Frontal cortex (tissue), 4 donors: ENCODE measurements around the gene NUP133. TPM values are rescaled to one million over a fixed set of nuclear protein-coding genes. Genes with fewer than 3 reads are reported as not detected.
A peak's percentile ranks its signal among the peaks of the same experiment; 100 is the strongest.
"Not testable (repeated sequence)": the region's sequence is repeated elsewhere in the genome, so short reads cannot be mapped to it uniquely, and the experiment has no call there.

Experiments used
- DNase-seq, 2 donors: peaks; one replicate each; pipeline ENCODE4 v3.0.0; 2012; ENCODE audit warnings: low spot score in 2 of 2
- FAIRE-seq: peaks from 2 replicates; lab custom pipeline; 2012; peaks lifted over from hg19 to GRCh38; lab: Jason Lieb, UNC
- total RNA-seq: library from RNA; depleted of rRNA; stranded (reverse); fragments of >200 nt; gene quantifications from one replicate; pipeline ENCODE4 v1.2.3, GENCODE V29; 2014
- donor health status: control.
- donor health status: control.
- donor health status: control.

The NUP133 gene
- total RNA-seq = 65.6 TPM

DNA sequence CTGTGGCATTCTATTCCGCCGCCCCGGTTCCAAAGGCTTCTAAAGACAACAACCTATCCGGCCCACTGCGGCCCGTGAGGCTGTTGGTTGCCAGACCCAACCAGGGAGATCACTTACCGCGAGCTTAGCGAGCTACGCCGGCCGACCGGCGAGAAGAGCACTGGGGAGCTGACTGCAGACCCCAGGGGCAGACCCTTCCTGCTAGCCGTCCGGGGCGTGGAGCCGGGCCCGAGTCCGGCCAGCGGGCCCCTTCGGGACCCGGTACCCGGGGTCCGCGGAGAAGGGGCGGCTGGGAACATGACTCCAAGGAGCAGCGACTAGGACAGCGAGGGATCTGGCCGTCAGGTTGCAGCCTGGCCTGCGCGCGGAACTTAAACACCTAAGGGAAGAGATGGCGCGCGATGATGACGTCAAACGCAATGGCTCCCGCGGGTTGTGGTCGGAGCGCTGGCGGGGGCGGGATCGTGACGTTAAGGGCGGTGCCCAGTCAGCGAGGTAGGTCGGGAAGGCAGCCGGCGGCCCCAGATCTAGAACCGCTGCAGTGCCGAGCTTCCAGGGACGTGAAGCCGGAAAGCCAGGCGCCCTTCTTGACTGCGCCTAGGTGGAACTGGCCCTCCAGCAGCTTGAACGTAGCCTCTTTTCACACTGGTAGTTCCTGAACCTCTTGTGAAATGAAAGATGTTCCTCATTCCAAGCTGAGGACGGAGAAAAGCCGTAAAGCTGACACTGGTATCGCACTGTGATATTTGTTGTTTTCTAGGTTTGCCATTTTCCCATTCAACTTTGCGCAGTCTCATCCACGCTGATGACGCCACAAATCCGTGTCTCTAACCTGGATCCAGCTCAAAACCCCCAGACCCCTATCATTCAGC is at the start of gene NUP133:
Gene NUP133, minus strand, starts transcription at position 391 of the 872 bp plus-strand sequence. Its CDS starts 92 bp downstream, at position 299.
- peak; percentile 84 to 92 for DNase-seq
- no peak for FAIRE-seq

DNA sequence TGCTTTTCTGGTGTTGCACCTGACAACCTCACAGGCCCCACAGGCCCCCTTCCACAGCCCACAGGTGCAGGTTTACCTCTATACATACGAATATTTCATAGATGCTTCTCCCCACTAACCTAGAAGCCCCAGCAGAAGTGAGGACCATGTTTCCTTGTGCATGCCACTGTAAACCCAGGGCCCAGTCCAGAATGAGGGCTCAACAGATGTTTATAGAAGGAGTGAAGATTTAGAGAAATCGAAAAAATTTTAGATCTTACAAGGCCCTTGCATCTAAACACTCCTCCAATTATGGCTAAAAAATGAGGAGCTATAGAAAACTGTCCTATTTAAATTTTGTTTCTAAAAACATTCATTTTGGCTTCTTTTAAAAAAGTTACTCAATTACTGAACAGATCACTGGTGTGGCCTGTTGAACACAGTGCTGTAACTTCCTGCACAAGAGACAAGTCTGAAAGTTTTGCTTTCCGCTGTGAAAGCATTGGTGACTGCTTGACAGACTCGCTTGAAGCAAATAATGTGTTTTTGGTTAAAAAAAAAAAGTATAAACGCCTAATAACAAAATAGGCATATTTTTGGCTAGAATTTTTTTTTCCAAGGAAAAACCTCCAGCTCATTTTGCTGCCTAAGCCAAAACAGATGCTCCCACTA is 49.2 kb upstream of the NUP133 start:
- no peak for FAIRE-seq
- no peak for DNase-seq

DNA sequence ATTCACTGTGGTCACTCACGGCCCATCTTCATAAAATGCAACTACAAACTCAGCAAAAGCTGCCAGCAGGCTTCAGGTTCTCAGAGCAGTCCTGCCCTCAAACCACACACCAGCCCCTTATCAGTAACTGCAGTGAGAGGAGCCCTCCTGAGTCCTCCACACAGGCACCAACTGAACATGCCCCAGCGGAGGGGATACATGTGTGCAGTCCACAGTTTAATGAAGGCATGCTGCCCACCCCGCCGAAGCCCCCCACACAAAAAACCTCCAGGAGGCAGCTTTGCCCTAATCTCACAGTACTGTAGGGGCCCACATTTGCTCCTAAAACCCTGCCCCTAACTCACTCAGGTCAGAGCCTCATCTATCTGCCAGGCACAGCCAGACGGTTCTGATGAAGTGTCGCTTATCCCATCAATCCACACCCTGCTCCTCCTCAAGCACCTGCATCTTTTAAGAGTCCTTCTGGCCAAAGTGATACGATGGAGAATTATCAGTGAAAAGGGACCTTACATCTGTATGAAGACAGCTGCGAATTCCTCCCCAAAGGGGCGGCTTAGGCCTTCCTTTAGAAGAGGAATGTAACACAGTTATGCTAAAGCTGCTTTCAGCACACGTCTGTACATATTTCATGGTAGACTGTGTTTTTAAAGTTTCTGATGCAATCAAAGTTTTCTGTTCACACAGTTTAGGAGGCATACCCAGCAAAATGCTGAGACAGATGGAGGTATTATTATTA is 46.9 kb upstream of the NUP133 start:
- DNase-seq (no peak), FAIRE-seq (no peak)

DNA sequence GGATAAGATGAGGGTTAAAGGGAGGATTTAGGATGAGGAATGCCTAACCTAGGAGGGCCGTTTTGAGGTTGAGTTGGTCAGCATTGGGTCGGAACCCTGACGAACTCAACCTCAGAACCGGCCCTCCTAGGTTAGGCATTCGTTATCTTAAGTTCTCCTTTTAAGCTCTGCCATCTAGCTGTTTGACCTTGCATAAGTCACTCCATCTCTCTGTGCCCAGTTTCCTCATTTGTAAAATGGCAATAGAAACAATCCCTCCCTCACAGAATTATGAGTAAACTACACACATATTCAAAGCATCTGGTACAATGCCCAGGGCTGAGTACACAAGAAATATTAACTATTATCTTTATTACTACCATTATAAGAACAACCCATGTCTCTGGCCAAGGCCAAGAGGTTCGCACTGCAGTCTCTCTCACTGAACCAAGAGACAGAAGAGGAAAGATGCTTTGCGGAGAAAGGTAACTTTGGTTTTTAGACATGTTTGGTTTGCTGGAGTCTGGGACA is 45.5 kb upstream of the NUP133 start:
- DNase-seq = no peak
- FAIRE-seq = no peak

DNA sequence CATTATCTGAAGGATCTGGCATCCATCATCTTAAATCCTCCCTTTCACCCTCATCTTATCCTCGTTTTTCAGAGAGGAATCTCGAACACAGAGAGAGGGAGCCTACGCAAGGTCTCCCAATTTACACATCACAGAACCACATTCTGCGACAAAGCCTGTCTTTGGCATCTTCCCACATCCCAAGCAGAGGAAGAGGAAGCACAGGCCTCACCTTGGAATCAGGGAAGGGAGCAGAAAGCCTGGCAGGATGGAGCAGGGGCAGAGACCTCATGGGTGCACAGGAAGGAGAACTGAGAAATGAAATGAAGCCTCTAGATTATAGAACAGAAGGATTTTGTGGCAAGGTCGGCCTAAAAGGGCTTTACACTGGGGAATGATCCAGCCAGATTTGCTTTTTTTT is 44.6 kb upstream of the NUP133 start:
- FAIRE-seq = no peak
- DNase-seq = no peak

DNA sequence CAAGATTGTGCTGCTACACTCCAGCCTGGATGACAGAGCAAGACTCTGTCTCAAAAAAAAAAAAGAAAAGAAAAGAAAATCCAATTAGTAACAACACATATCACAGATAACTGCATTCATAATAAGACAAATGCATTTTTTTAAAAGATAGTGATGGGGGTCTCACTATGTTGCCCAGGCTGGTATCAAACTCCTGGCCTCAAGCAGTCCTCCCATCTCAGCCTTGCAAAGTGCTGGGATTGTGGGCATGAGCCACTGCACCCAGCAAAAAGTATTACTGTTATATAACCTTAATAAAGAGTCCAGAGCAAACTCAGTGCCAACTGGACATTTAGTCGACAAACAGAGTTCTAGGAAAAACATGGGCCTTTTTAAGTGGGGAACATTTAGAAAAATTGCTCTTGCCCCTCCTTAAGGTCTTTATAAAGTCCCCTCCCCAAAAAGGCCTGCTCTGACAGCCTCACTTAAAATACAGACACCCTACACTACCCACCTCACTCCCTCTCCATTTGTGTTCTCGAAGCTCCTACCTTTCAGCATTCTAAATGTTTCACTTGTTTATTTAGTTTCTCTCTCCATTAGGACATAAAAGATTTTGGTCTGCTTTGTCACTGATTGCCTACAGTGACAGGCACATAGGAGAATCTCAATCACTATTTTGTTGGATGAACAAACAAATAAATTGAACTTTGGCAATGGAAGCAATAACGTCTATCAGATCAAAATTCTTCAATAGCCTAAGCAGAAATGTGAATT is 42.8 kb upstream of the NUP133 start:
- FAIRE-seq (no peak), DNase-seq (no peak)

DNA sequence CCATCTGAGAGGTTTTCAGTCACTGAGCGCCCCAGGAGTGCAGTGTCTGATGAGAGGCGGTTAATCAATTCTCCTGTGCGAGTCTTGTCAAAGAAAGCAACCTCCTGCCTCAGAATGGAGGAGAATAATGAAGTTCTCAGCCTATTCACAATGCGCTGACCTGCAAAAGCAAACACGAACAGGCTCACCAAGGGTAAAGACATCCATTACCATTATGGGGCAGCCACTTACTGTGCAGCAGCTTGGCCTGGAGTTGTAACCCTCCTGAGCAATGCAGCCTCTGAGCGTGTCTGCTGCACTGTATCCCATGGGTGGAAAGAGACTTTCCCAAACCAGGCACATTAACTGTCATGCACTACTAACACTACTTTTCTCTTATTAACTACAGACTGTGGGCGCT is 39.4 kb upstream of the NUP133 start:
- DNase-seq (no peak), FAIRE-seq (no peak)

DNA sequence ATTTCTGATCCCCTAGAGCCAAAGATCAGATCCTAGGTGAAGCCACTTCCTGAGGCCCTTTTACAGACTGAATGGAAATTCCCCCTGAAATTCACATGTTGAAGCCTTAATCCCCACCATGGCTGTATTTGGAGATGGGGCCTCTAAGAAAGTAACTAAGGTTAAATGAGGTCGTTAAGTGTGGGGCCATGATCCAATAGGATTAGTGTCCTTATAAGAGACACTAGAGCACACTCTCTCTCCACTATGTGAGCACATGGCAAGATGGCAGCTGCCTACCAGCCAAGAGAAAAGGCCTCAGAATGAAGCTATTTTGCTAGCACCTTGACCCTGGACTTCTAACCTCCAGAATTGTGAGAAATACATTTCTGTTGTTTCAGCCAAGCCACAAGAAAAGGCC is 36.4 kb upstream of the NUP133 start:
- no peak for FAIRE-seq

DNA sequence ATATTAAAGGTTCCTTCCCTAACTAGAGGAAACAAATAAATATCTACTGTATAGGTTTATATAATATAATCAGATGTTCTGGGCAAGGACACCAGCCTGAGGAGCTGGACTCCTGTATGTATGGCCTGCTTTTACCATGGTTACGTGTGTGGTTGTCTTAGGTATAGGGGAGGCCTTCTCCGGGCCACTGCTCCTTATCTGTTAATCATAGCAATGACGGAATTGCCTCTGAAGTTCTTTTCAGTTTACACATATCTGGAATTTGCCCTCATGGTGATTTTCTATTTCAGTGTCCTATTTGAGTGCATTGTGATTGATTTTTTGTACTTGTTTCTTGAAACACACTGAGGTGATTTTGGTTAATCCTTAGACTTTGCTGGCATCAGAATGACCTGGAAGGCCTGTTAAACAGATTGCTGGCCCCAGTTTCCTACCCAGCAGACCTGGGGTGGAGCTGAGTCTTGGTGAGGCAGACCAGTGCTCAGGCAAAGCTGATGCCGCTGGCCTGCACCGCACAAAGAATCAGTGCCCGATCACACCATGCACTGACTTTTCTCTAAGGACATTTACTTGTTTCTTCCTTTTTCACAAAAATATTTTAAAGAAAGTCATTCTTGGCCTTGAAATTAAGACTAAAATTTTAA is 31.8 kb upstream of the NUP133 start:
- FAIRE-seq (no peak), DNase-seq (no peak)

More for the DNA sequence above, 36.4 kb upstream of the NUP133 start:
- no peak for DNase-seq

DNA sequence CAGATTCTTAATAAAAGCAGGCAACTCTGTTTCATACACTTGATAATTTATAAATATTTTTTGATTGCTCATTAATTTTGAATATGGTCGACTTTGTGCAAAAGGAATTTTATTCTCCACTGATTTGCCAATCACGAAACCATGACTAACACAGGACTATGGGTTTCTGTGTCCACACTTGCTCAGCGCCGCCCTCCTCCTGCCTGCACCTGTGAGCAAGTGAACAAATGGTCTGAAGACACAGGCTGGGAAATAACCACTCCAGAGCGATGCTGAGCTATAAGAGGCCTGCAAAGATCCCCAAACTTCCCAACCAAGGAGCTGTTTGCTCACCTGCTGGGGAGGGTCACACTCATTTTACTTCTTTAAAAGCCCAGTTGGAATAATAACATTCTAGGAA is 30.8 kb upstream of the NUP133 start:
- DNase-seq = no peak
- FAIRE-seq = no peak

DNA sequence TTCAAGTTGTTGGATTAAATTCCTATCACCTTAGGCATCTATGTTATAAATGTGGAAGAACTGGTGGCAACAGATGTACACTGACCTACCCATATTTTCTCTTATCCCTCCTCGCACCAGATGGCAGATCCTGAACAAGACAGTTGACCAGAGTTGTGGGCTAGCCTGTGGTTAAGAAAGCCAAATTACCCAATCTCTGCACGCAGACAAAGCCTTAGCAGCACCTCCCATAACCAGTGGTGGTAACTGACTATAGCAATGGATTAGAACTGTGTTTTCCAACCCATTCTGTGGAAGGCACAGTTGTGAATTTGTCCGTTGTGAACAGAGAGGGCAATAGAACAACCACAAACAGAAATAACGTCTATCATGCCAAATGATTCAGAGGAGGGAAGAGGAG is 29.8 kb upstream of the NUP133 start:
- no peak for FAIRE-seq

DNA sequence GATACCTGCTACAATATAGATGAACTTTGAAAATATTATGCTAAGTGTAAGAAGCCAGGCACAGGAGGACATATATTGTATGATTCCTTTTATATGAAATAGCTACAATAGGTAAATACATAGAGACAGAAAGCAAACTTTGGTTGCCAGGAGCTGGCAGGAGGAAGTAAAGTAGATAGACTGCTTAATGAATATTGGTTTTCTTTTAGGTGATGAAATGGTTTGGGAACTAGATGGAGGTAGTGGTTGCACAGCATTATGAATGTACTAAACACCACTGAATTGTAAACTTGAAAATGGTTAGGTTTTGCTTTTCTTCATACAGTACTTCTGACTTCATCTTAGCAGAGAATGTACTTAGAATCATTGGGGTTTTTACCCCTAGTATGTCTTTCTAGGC is 28.8 kb upstream of the NUP133 start:
- FAIRE-seq = no peak
- DNase-seq = no peak

More for the DNA sequence above, 29.8 kb upstream of the NUP133 start:
- DNase-seq = no peak

DNA sequence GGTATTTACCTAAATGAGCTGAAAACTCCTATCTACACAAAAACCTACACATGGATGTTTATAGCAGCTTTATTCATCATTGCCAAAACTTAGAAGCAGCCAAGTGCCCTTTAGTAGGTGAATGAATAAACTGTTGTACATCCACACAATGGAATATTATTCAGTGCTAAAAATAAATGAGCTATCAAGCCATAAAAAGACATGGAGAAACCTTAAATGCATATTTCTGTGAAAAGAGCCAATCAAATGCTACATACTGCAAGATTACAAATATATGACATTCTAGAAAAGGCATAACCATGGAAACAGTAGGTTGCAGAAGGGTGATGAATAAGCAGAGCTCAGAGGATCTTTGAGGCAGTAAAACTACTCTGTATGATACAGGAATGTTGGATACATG is 27.1 kb upstream of the NUP133 start:
- DNase-seq (no peak), FAIRE-seq (no peak)

DNA sequence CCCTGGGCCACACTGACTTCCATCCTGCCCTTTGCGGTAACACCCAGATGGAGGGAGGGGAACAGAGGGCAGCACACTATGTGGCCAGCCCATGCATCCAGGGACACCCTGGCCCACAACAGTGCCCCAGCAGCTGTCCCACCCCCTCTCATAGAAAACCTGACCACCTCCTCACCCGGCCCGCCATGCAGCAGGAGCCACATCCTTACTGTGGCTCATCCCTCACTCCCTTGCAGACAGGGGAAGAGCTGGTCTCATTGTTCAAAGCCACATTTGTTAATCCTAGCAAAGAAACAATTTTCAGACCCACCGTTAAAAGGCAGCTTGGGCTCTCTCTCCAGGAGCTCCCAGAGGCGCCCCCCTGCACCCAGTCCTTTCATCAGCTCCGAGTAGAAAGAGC is 23.2 kb upstream of the NUP133 start:
- DNase-seq (no peak), FAIRE-seq (no peak)

DNA sequence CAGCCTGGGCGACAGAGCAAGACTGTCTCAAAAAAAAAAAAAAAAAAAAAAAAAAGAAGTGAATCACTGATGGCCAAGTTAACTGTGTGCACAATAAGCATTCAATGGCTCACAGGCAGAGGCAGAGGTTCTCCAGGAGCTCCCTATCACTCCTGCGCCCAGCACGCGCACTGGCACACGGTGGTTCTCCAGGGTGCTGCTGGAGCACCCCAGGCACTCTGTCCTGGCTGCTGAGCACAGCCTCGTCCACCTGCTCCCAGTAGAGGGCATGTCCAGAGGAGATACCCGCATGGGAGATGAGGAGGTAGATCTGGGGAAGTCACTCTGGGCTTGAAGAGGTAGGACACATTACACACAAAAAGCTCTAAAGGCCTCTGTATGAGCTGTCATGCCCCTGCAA is 21.5 kb upstream of the NUP133 start:
- DNase-seq (no peak), FAIRE-seq (no peak)

DNA sequence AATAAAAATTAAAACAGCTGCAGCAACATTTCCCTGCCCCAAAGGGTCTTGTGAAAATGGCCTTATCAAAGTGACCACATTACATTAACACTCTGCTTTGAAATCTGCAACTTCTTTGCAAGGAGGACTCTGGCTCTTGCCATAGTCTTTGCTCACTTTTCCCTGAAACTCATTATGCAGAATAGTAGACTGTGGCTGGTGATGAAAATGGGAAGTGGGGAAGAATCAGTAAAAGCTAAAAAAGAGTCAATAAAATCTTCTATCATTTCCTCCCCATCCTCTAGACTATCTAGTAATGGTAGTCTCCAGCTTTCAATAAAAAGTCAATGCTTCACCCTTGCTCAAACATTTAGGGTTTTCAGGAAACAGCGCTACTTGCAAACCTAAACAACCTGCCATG is 18.6 kb upstream of the NUP133 start:
- FAIRE-seq (no peak), DNase-seq (no peak)

DNA sequence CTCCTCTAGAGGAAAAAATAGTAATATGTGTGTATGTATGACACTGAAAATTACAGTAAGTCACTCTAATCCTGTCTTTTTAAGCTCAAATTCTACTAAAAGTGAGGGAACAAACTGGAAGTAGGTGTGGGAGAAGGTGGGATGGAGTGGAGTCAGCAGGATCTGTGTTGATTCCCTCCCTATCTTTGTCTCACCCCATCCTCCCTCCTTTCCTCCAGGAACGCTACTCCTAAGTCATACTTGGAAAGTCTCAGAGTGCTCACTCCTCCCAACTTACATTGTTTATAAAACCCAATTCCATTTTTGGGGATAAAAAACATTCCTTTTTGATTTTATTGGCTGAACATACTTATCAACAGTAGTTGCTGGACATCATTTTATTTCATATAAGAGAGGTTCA is 14.9 kb upstream of the NUP133 start:
- no peak for FAIRE-seq
- no peak for DNase-seq

DNA sequence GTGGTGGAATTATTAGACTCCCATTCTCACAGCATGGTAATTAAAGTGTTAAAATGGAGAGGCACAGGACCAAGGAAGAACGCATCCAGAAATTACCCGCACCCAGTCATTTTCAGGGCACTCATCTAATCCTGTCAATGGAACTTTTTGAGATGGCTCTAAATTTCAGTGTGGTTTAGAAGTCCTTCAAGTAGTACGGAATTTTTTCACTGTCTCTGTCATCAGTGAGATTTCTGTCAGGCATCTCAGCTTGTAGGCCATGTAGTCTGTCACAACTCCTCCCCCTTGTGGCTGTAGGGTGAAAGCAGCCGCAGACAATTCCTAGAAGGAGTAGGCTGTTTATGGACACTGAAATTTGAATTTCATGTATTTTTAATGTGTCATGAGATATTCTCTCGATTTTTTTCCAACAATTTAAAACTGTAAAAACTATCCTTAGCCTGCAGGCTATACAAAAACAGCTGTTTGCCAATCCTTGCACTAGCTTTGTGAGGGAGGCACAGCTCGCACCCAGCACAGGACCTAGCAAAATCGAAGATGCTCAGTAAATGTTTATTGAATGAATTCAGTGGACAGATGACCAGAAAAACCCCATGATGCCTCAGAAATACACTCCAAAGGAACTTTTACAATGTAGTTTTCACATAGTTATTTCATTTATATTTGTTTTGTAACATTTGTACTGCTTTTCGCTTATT is 6.6 kb upstream of the NUP133 start:
- DNase-seq (peak; percentile 38 to 62), FAIRE-seq (peak; percentile 57)

DNA sequence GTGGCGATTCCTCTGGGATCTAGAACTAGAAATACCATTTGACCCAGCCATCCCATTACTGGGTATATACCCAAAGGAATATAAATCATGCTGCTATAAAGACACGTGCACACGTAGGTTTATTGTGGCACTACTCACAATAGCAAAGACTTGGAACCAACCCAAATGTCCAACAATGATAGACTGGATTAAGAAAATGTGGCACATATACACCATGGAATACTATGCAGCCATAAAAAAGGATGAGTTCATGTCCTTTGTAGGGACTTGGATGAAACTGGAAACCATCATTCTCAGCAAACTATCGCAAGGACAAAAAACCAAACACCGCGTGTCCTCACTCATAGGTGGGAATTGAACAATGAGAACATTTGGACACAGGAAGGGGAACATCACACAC is 3.5 kb upstream of the NUP133 start:
- not testable (repeated sequence) for DNase-seq, FAIRE-seq
